Stimulated activated CD8-positive, alpha-beta memory T cell treated with anti-CD3 and anti-CD28 coated beads, Interleukin-15, amount 100 ng/mL, for 24 hours (primary cell): ENCODE results near the gene CAMTA1.

Experiments
- DNase-seq: peaks from one replicate; pipeline ENCODE4 v3.0.0-alpha.2; 2020; ENCODE audit warnings: low read depth

Gene CAMTA1

GRCh38 chr1:7435276-7436055 lies 650.2 kb downstream of the CAMTA1 start:
- DNase-seq: no peak

GRCh38 chr1:7436056-7437005 lies 651.1 kb downstream of the CAMTA1 start:
- no peak for DNase-seq

- no peak for DNase-seq
Measured at GRCh38 chr1:7437036-7437435, 651.8 kb downstream of the CAMTA1 start.

GRCh38 chr1:7437608-7438395 lies 652.5 kb downstream of the CAMTA1 start:
- no peak for DNase-seq

GRCh38 chr1:7438396-7438785 lies 653.1 kb downstream of the CAMTA1 start:
- DNase-seq: no peak

- DNase-seq: no peak
Measured at GRCh38 chr1:7438921-7439655, 653.8 kb downstream of the CAMTA1 start.

- no peak for DNase-seq
Measured at GRCh38 chr1:7440154-7440553, 654.9 kb downstream of the CAMTA1 start.

- DNase-seq: no peak
Measured at GRCh38 chr1:7441143-7441841, 656.0 kb downstream of the CAMTA1 start.

GRCh38 chr1:7442036-7442435 lies 656.8 kb downstream of the CAMTA1 start:
- DNase-seq: no peak

- no peak for DNase-seq
Measured at GRCh38 chr1:7442918-7443317, 657.7 kb downstream of the CAMTA1 start.

GRCh38 chr1:7444363-7444762 lies 659.1 kb downstream of the CAMTA1 start:
- DNase-seq: no peak

- DNase-seq: no peak
Measured at GRCh38 chr1:7447093-7447492, 661.8 kb downstream of the CAMTA1 start.

- no peak for DNase-seq
Measured at GRCh38 chr1:7447736-7448135, 662.5 kb downstream of the CAMTA1 start.

- DNase-seq: no peak
Measured at GRCh38 chr1:7448986-7449385, 663.7 kb downstream of the CAMTA1 start.

- no peak for DNase-seq
Measured at GRCh38 chr1:7449750-7450149, 664.5 kb downstream of the CAMTA1 start.

GRCh38 chr1:7450838-7451237 lies 665.6 kb downstream of the CAMTA1 start:
- no peak for DNase-seq

GRCh38 chr1:7453038-7453437 lies 667.8 kb downstream of the CAMTA1 start:
- no peak for DNase-seq

- DNase-seq: no peak
Measured at GRCh38 chr1:7454052-7454815, 669.0 kb downstream of the CAMTA1 start.

GRCh38 chr1:7454895-7455784 lies 669.9 kb downstream of the CAMTA1 start:
- no peak for DNase-seq
